H1 (cell line): ENCODE data around the gene BANF1. TPM values are rescaled to one million over a fixed set of nuclear protein-coding genes. Genes with fewer than 3 reads are reported as not detected.

Experiments
- CEBPB ChIP-seq: IDR thresholded peaks from 2 replicates; pipeline ENCODE4 v1.6.1; 2012; ENCODE audit warnings: low read depth, low read length
- CHD2 ChIP-seq: IDR thresholded peaks from 2 replicates; pipeline ENCODE4 v1.6.1; 2012; ENCODE audit warnings: low read length, improper control_type of control experiment
- JUN ChIP-seq: IDR thresholded peaks from 2 replicates; pipeline ENCODE4 v1.6.1; 2011; ENCODE audit warnings: low read depth, mild to moderate bottlenecking, improper control_type of control experiment, low read length
- POLR2AphosphoS5 ChIP-seq: IDR thresholded peaks from 2 replicates; pipeline ENCODE4 v1.6.1; 2011; ENCODE audit warnings: low read depth, low read length
- SIX5 ChIP-seq: IDR thresholded peaks from 2 replicates; pipeline ENCODE4 v1.6.1; 2011; ENCODE audit warnings: mild to moderate bottlenecking, low read depth, low read length
- TBP ChIP-seq: IDR thresholded peaks from 2 replicates; pipeline ENCODE4 v1.6.1; 2011; ENCODE audit warnings: low read depth, low read length, improper control_type of control experiment
- polyA plus RNA-seq, 7 experiments: library from polyadenylated mRNA; depleted of rRNA in 3 of 7; stranded (reverse) in 5 of 7; unstranded in 2 of 7; fragments of >200 nt in 5 of 7; fragments of 200-250 nt in 2 of 7; gene quantifications; 1 replicate in 5 of 7; 2 replicates in 1 of 7; 4 replicates in 1 of 7; pipeline versions ENCODE4 v1.2.1 to v1.2.3, GENCODE V29; 2011 to 2013; ENCODE audit warnings: missing spikeins in 2 of 7, mixed read lengths in 2 of 7
- total RNA-seq: library from RNA; stranded (reverse); fragmentation: NEBNext Ultra II Directional; extraction: Animal tissue kit (Norgen Biotek cat#: 25700); gene quantifications from 2 replicates; pipeline ENCODE4 v1.2.1, GENCODE V29; 2021
- TF ChIP-seq, protein P1 (sequence below): IDR thresholded peaks from 2 replicates; pipeline ENCODE4 v1.6.1; 2012; ENCODE audit warnings: inconsistent platforms
- TF ChIP-seq, protein P2 (sequence below), 3 experiments: IDR thresholded peaks; 1 replicate in 2 of 3; 2 replicates in 1 of 3; pipeline versions ENCODE4 v1.5.1 to v1.6.1; 2011; ENCODE audit warnings: low read length in 3 of 3, mild to moderate bottlenecking in 3 of 3, inconsistent platforms in 2 of 3, low read depth in 1 of 3, moderate library complexity in 1 of 3; ENCODE audit not compliant: insufficient read depth in 1 of 3; ENCODE audit errors: control extremely low read depth in 1 of 3

BANF1 gene
- total and polyA plus RNA-seq, 2 of the 8 experiments (the other 6 are each of a cell fraction or from before 2014, with no cell fraction given) = 330 to 467 TPM

DNA sequence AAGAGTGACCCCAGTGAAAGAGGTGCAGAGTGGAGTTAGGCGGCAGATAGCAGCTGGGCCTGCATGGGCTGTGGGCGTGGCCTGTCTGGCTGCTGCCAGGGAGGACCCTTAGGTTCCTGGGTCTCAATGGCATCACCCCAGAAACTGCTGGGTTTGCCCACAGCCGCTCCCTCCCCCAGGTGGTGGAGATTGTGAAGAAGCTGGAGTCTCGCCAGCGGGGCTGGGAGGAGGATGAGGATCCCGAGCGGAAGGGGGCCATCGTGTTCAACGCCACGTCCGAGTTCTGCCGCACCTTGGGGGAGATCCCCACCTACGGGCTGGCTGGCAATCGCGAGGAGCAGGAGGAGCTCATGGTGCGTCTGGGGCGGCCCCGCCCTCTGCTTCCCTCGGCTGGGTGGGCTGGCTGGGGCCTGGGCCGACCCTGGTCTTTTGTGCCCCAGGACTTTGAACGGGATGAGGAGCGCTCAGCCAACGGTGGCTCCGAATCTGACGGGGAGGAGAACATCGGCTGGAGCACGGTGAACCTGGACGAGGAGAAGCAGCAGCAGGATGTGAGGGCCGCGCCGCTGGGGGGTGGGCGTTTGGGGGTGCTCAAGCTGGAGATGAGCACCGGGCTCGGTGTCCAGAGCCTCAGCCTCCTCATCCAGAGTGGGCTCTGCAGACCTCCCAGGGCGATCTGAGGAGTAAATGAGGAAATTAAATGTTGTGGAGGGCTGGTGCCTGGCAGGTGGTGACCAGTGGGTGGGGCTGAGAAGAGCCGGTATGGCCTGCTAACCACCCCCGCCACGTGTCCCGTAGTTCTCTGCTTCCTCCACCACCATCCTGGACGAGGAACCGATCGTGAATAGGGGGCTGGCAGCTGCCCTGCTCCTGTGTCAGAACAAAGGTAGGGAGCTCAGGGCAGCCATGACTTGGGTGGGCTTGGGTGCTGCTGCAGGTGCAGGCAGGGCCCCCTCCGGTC is 25.8 kb upstream of the BANF1 start (continued):
- TF ChIP-seq, protein P1, sequence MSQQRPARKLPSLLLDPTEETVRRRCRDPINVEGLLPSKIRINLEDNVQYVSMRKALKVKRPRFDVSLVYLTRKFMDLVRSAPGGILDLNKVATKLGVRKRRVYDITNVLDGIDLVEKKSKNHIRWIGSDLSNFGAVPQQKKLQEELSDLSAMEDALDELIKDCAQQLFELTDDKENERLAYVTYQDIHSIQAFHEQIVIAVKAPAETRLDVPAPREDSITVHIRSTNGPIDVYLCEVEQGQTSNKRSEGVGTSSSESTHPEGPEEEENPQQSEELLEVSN = no peak
- TF ChIP-seq CHD2 = no peak
- no peak for TF ChIP-seq TBP
- TF ChIP-seq JUN = no peak
- no peak for TF ChIP-seq SIX5
- TF ChIP-seq, protein P2, sequence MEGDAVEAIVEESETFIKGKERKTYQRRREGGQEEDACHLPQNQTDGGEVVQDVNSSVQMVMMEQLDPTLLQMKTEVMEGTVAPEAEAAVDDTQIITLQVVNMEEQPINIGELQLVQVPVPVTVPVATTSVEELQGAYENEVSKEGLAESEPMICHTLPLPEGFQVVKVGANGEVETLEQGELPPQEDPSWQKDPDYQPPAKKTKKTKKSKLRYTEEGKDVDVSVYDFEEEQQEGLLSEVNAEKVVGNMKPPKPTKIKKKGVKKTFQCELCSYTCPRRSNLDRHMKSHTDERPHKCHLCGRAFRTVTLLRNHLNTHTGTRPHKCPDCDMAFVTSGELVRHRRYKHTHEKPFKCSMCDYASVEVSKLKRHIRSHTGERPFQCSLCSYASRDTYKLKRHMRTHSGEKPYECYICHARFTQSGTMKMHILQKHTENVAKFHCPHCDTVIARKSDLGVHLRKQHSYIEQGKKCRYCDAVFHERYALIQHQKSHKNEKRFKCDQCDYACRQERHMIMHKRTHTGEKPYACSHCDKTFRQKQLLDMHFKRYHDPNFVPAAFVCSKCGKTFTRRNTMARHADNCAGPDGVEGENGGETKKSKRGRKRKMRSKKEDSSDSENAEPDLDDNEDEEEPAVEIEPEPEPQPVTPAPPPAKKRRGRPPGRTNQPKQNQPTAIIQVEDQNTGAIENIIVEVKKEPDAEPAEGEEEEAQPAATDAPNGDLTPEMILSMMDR (IDR thresholded peaks at IDR 0.05; ENCODE audit: control extremely low read depth in 1 of 3, insufficient read depth in 1 of 3, low read depth in 1 of 3, low read length in 3 of 3) = no peak
- no peak for TF ChIP-seq POLR2AphosphoS5
- TF ChIP-seq CEBPB = no peak
- TF ChIP-seq, all 59 proteins: peak for 0
